Brain microvascular endothelial cell (primary cell): ENCODE results near the gene WDFY4.

Source experiments
- DNase-seq: peaks from one replicate; pipeline ENCODE4 v3.0.0-alpha.2; 2020
- H3K27ac ChIP-seq: fragments of 250-450 bp; sonication (Bioruptor Pico); 2 replicates; pipeline ENCODE4 v1.5.1; 2020; ENCODE audit warnings: mild to moderate bottlenecking, moderate library complexity
- H3K27me3 ChIP-seq: fragments of 250-450 bp; sonication (Bioruptor Pico); replicated peaks from 2 replicates; pipeline ENCODE4 v1.5.1; 2020; ENCODE audit warnings: mild to moderate bottlenecking
- H3K36me3 ChIP-seq: fragments of 250-450 bp; sonication (Bioruptor Pico); replicated peaks from 2 replicates; pipeline ENCODE4 v1.5.1; 2020; ENCODE audit warnings: mild to moderate bottlenecking
- H3K4me3 ChIP-seq: 2 replicates; pipeline ENCODE4 v1.5.1; 2011; ENCODE audit warnings: low read depth, mild to moderate bottlenecking, control low read depth, low read length, moderate library complexity
- CTCF ChIP-seq: IDR thresholded peaks from 2 replicates; pipeline ENCODE4 v1.5.1; 2011; ENCODE audit warnings: low read depth, mild to moderate bottlenecking, moderate library complexity, low read length, control low read depth, inconsistent platforms; ENCODE audit errors: missing control alignments
- in situ Hi-C: cut with HindIII; loops from 2 replicates; pipeline ENCODE4 v1.10.0; 2017; ENCODE audit warnings: low sequenced_read_pairs, low pct_ligation_motif_present

Gene WDFY4

GRCh38 chr10:48769706-48770435 is 85.2 kb downstream of the WDFY4 start:
- DNase-seq: no peak
- in situ Hi-C loops: no loop called here
- H3K36me3 ChIP-seq: no peaks in the 10 kb centered on the region
- TF ChIP-seq CTCF: no peak
- no peak overlapping the region for H3K4me3 ChIP-seq
- H3K27ac ChIP-seq: no peak overlapping the region
- no peaks in the 10 kb centered on the region for H3K27me3 ChIP-seq

DNA sequence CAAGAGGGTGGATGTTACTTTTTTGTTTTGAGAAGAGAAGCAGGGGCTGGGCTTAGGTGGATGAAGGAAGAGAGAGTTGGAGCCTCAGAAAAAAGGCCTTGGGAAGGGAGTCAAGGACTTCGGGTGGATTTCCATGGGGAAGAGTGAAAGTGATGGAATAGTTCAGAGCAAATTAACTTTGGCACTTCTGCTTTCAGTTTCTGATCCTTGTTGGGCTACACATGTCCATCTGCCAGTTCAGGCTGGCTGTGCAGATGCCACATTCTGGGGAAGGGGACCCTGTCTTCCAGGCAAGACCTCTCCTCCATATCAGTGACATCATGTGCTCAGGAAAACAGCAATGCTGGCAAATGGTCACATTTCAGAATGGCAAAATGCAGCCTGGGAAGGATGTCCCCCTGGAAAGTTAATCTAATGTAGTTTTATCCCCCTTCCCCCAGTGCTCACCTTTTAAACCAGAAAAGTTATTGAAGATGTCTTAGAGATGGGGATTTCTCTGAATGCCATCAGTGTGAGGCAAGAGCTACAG is 86.0 kb downstream of the WDFY4 start:
- in situ Hi-C loops: no loop called here
- no peak overlapping the region for H3K27ac ChIP-seq
- DNase-seq: no peak
- no peak overlapping the region for H3K4me3 ChIP-seq
- TF ChIP-seq CTCF: no peak
- no peaks in the 10 kb centered on the region for H3K27me3 ChIP-seq
- no peaks in the 10 kb centered on the region for H3K36me3 ChIP-seq

DNA sequence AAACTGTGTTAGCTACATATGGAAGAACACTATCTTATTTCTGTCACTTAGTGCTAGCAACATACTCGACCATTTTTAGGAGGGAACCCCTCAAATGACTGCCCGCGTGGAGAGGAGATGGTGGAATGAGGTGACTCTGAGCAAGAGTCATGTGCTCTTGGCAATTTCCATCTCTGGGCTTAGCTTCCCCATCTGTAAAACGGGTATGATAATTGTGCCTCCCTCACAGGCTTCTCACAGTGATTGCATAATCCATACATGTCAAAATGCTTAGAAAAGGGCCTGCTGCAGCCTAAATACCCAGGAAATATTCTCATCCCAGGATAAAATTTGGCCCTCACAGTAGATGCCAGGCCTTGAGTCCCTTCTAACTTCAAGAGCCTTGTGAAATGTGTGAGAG is 86.6 kb downstream of the WDFY4 start:
- H3K27ac ChIP-seq: no peak overlapping the region
- H3K27me3 ChIP-seq: no peaks in the 10 kb centered on the region
- in situ Hi-C loops: no loop called here
- no peaks in the 10 kb centered on the region for H3K36me3 ChIP-seq
- no peak for DNase-seq
- H3K4me3 ChIP-seq: no peak overlapping the region
- no peak for TF ChIP-seq CTCF

DNA sequence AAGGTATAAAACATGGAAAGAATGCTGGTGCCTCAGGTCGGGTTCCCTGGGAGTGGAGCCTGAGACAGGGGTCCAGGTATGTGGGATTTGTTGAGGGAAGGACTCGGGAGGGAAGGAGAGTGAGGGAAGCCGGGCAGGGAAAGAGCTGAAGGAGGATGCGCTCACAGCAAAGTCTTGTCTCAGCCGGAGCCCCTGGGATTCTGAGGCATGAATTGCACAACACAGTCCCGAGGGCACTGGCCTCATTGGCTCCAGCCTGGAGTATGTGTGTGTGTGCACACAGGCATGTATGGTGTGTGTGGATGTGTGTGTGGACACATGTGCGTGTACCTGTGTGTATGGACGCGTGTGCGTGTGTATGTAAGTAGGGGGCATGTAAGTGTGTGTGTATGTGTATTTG is 87.4 kb downstream of the WDFY4 start:
- in situ Hi-C loops: no loop called here
- Histone ChIP-seq H3K27ac (no peak overlapping the region), H3K27me3 (no peaks in the 10 kb centered on the region), H3K4me3 (no peak overlapping the region), H3K36me3 (no peaks in the 10 kb centered on the region)
- no peak for DNase-seq
- TF ChIP-seq CTCF: no peak

GRCh38 chr10:48773580-48773979 is 88.9 kb downstream of the WDFY4 start:
- Histone ChIP-seq H3K27me3 (no peaks in the 10 kb centered on the region), H3K4me3 (no peak overlapping the region), H3K36me3 (no peaks in the 10 kb centered on the region), H3K27ac (no peak overlapping the region)
- DNase-seq: no peak
- TF ChIP-seq CTCF: no peak
- in situ Hi-C loops: no loop called here
